ENCODE results near the gene ELMO1. TPM values are rescaled to one million over a fixed set of nuclear protein-coding genes. Genes with fewer than 3 reads are reported as not detected.

Gene ELMO1
- total RNA-seq, 6 donors from 2014 or later, result 51.4 to 204 (median 73.7) TPM

DNA sequence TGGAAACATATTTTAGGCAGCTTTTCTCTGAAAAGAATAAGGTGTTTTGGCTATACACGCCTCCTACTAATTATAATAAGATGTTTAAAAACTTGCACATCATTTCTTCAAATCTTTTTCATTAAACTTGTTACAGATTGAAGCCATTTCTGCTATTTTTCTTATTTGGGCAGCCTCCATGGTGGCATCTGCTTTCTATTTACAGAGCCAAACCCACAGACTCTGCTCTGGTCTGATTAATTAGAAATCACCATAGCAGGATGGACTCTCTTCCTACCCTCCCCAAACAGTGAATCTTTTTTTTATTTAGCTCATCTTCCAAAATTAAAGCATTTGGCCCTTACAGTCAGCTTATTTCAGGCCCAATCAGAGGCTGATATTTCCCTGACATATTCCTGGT lies 638.6 kb downstream of the ELMO1 start:
- Histone ChIP-seq H3K9me3 (no peaks in the 10 kb centered on the region), H3K36me3 (no peaks in the 10 kb centered on the region), H3K4me3 (no peak overlapping the region), H3K27ac (no peak overlapping the region), H3K27me3 (no peaks in the 10 kb centered on the region), H3K4me1 (no peaks in the 10 kb centered on the region)
- WGBS, 2 donors, result 85 to 93% methylated on average over 1 of the region's 1 CpG
- ATAC-seq (ENCODE audit: low FRiP score in 2 of 2) (no peak), DNase-seq (no peak)
- no peak for TF ChIP-seq EP300 (IDR thresholded peaks at IDR 0.05)
- TF ChIP-seq, protein P1, sequence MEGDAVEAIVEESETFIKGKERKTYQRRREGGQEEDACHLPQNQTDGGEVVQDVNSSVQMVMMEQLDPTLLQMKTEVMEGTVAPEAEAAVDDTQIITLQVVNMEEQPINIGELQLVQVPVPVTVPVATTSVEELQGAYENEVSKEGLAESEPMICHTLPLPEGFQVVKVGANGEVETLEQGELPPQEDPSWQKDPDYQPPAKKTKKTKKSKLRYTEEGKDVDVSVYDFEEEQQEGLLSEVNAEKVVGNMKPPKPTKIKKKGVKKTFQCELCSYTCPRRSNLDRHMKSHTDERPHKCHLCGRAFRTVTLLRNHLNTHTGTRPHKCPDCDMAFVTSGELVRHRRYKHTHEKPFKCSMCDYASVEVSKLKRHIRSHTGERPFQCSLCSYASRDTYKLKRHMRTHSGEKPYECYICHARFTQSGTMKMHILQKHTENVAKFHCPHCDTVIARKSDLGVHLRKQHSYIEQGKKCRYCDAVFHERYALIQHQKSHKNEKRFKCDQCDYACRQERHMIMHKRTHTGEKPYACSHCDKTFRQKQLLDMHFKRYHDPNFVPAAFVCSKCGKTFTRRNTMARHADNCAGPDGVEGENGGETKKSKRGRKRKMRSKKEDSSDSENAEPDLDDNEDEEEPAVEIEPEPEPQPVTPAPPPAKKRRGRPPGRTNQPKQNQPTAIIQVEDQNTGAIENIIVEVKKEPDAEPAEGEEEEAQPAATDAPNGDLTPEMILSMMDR (IDR thresholded peaks at IDR 0.05), result no peak
- TF ChIP-seq POLR2A (IDR thresholded peaks at IDR 0.05), result no peak
- TF ChIP-seq POLR2AphosphoS5 (IDR thresholded peaks at IDR 0.05), result no peak

DNA sequence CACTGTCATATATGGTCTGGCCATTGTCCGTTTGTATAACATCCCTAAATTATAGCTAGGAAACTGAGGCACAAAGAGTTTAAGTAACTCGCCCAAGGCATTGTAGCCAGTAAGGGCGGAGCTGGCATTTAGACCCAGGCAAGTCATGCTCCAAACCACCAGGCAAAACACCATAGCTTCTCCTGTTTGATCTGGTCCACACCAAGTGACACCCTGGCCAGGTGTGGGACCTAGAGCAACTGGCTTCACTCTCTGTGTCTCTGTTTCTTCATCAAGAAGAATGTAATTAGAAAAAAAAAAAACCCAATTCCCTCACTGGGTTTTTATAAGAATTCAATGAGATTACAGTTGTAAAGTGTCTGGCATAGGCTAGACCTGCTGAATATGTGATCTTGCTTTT lies 639.2 kb downstream of the ELMO1 start:
- 86 to 94% methylated on average over 3 of the region's 3 CpGs for WGBS, 2 donors
- no peak overlapping the region for H3K4me3 ChIP-seq
- no peak overlapping the region for H3K27ac ChIP-seq
- H3K36me3 ChIP-seq, result no peaks in the 10 kb centered on the region
- TF ChIP-seq POLR2AphosphoS5 (IDR thresholded peaks at IDR 0.05), result no peak
- TF ChIP-seq POLR2A (IDR thresholded peaks at IDR 0.05), result no peak
- no peak for TF ChIP-seq EP300 (IDR thresholded peaks at IDR 0.05)
- TF ChIP-seq, protein P1 (IDR thresholded peaks at IDR 0.05), result no peak
- no peaks in the 10 kb centered on the region for H3K4me1 ChIP-seq
- H3K9me3 ChIP-seq, result no peaks in the 10 kb centered on the region
- H3K27me3 ChIP-seq, result no peaks in the 10 kb centered on the region
- ATAC-seq (ENCODE audit: low FRiP score in 2 of 2) (no peak), DNase-seq (no peak)

DNA sequence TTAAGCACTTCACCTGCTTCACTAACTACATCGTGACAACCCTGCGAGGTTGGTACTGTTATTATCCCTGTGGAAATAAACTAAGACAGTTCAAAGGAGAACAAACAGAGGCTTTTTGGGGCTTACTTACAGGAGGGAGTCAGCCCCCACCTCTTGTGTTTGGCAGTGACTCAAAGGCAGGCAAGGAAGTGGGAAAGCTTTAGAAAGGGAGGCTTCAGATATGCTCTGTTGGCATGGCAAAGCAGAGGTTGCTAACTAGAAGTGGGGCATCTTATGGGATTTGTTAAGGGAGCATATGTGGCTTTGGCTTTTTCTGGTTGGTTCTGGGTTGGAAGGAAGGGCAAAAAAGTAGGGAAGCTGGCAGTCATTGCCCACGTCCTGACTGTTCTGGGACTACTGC lies 639.6 kb downstream of the ELMO1 start:
- no peaks in the 10 kb centered on the region for H3K27me3 ChIP-seq
- no peak overlapping the region for H3K4me3 ChIP-seq
- no peak for ATAC-seq (ENCODE audit: low FRiP score in 2 of 2)
- no peak overlapping the region for H3K27ac ChIP-seq
- H3K9me3 ChIP-seq, result no peaks in the 10 kb centered on the region
- no peaks in the 10 kb centered on the region for H3K4me1 ChIP-seq
- no peak for DNase-seq
- 91% methylated on average over 3 of the region's 3 CpGs for WGBS, 2 donors
- TF ChIP-seq EP300 (IDR thresholded peaks at IDR 0.05) (no peak), POLR2AphosphoS5 (IDR thresholded peaks at IDR 0.05) (no peak), POLR2A (IDR thresholded peaks at IDR 0.05) (no peak)
- TF ChIP-seq, protein P1 (IDR thresholded peaks at IDR 0.05), result no peak
- no peaks in the 10 kb centered on the region for H3K36me3 ChIP-seq

DNA sequence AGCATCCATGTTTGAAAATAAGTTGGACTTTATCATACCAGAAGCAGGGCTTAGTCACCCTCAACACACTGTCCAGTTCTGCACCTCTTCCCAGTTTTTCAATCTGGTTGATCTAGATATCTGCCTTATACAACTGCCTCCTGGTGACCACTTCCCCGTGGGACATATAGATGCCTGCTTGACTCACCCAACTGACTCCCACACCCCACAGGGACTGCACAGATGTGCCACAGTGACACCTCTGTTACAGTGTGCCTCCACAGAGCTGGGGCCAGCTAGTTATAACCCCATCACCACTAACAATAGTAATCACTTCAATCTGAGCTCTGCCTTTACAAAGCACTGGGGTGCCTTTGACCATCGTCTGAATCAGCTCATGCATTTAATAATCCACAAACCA lies 641.8 kb downstream of the ELMO1 start:
- WGBS, 2 donors, result 85 to 90% methylated on average over 2 of the region's 2 CpGs
- no peak overlapping the region for H3K4me3 ChIP-seq
- no peak for TF ChIP-seq EP300 (IDR thresholded peaks at IDR 0.05)
- TF ChIP-seq POLR2A (IDR thresholded peaks at IDR 0.05), result no peak
- no peak for TF ChIP-seq POLR2AphosphoS5 (IDR thresholded peaks at IDR 0.05)
- TF ChIP-seq, protein P1 (IDR thresholded peaks at IDR 0.05), result no peak
- no peak for ATAC-seq (ENCODE audit: low FRiP score in 2 of 2)
- no peaks in the 10 kb centered on the region for H3K36me3 ChIP-seq
- H3K27ac ChIP-seq, result no peak overlapping the region
- DNase-seq, result no peak
- no peaks in the 10 kb centered on the region for H3K27me3 ChIP-seq
- H3K9me3 ChIP-seq, result no peaks in the 10 kb centered on the region
- H3K4me1 ChIP-seq, result no peaks in the 10 kb centered on the region

Small RNA genes within 50 kb of the gene (small RNA-seq; reads per million reads assigned to genes)
- gene MIR1200 (0 reads per million in 4 donors), gene RF00019 (0 reads per million in 4 donors), gene RF00432 (0 reads per million in 4 donors), gene RNU6-565P (0 reads per million in 4 donors)

Other genes starting within 250 kb of the ELMO1 start
- 1 to 10 TPM in 5 of 6 donors, not detected in 1; 1.4 to 4.4 (median 3.9) TPM for gene GPR141, start 234.9 kb upstream of the ELMO1 start, total RNA-seq